H7 (cell line): ENCODE results near the gene HMCN2. TPM values are rescaled to one million over a fixed set of nuclear protein-coding genes. Genes with fewer than 3 reads are reported as not detected.

Experiments used
- DNase-seq: peaks from one replicate; pipeline ENCODE4 v3.0.0; 2012
- H3K27me3 ChIP-seq: 2 replicates; pipeline ENCODE4 v1.6.0; 2011; ENCODE audit warnings: mild to moderate bottlenecking, low read length; ENCODE audit not compliant: control insufficient read depth, insufficient read depth
- H3K36me3 ChIP-seq: replicated peaks from 2 replicates; pipeline ENCODE4 v1.5.1; 2011; ENCODE audit warnings: low read length; ENCODE audit not compliant: control insufficient read depth, insufficient read depth
- H3K4me3 ChIP-seq: 2 replicates; pipeline ENCODE4 v1.5.1; 2011; ENCODE audit warnings: low read depth, mild to moderate bottlenecking, control low read depth, low read length, moderate library complexity; ENCODE audit not compliant: insufficient read depth
- total RNA-seq: library from RNA; depleted of rRNA; stranded (reverse); fragments of >200 nt; shearing (Covaris generic); gene quantifications from 2 replicates; pipeline ENCODE4 v1.2.3, GENCODE V29; 2014

HMCN2 gene
- total RNA-seq, 1 experiment from 2014 or later: 2.3 TPM

- Histone ChIP-seq H3K27me3 (no peaks in the 10 kb centered on the region), H3K4me3 (no peak overlapping the region), H3K36me3 (no peaks in the 10 kb centered on the region)
- no peak for DNase-seq
Measured at GRCh38 chr9:130383350-130383715, 117.8 kb downstream of the HMCN2 start.

GRCh38 chr9:130383979-130384676, 118.6 kb downstream of the HMCN2 start:
- H3K36me3 ChIP-seq: no peaks in the 10 kb centered on the region

GRCh38 chr9:130385257-130385656, 119.7 kb downstream of the HMCN2 start:
- Histone ChIP-seq H3K36me3 (no peaks in the 10 kb centered on the region), H3K4me3 (no peak overlapping the region), H3K27me3 (no peaks in the 10 kb centered on the region)
- DNase-seq: no peak

More at GRCh38 chr9:130383979-130384676, 118.6 kb downstream of the HMCN2 start:
- DNase-seq: no peak
- no peak overlapping the region for H3K4me3 ChIP-seq
- H3K27me3 ChIP-seq: no peaks in the 10 kb centered on the region

GRCh38 chr9:130387398-130387797, 121.8 kb downstream of the HMCN2 start:
- no peak overlapping the region for H3K4me3 ChIP-seq
- no peak for DNase-seq

GRCh38 chr9:130387905-130388304, 122.3 kb downstream of the HMCN2 start:
- H3K36me3 ChIP-seq: no peaks in the 10 kb centered on the region
- DNase-seq: no peak
- no peaks in the 10 kb centered on the region for H3K27me3 ChIP-seq
- no peak overlapping the region for H3K4me3 ChIP-seq

More at GRCh38 chr9:130387398-130387797, 121.8 kb downstream of the HMCN2 start:
- Histone ChIP-seq H3K27me3 (no peaks in the 10 kb centered on the region), H3K36me3 (no peaks in the 10 kb centered on the region)

GRCh38 chr9:130390390-130390789, 124.8 kb downstream of the HMCN2 start:
- Histone ChIP-seq H3K36me3 (no peaks in the 10 kb centered on the region), H3K27me3 (no peaks in the 10 kb centered on the region), H3K4me3 (no peak overlapping the region)
- DNase-seq: peak; percentile 89

GRCh38 chr9:130390986-130391385, 125.4 kb downstream of the HMCN2 start:
- no peaks in the 10 kb centered on the region for H3K36me3 ChIP-seq
- no peak overlapping the region for H3K4me3 ChIP-seq
- H3K27me3 ChIP-seq: no peaks in the 10 kb centered on the region
- no peak for DNase-seq

GRCh38 chr9:130391866-130392265, 126.3 kb downstream of the HMCN2 start:
- Histone ChIP-seq H3K4me3 (no peak overlapping the region), H3K36me3 (no peaks in the 10 kb centered on the region), H3K27me3 (no peaks in the 10 kb centered on the region)
- no peak for DNase-seq

GRCh38 chr9:130393681-130394071, 128.1 kb downstream of the HMCN2 start:
- no peaks in the 10 kb centered on the region for H3K27me3 ChIP-seq
- no peak for DNase-seq
- no peaks in the 10 kb centered on the region for H3K36me3 ChIP-seq
- H3K4me3 ChIP-seq: no peak overlapping the region

GRCh38 chr9:130394320-130394719, 128.8 kb downstream of the HMCN2 start:
- Histone ChIP-seq H3K36me3 (no peaks in the 10 kb centered on the region), H3K27me3 (no peaks in the 10 kb centered on the region), H3K4me3 (no peak overlapping the region)
- DNase-seq: no peak

GRCh38 chr9:130394814-130395470, 129.4 kb downstream of the HMCN2 start:
- no peak overlapping the region for H3K4me3 ChIP-seq
- H3K36me3 ChIP-seq: no peaks in the 10 kb centered on the region
- H3K27me3 ChIP-seq: no peaks in the 10 kb centered on the region
- peak; percentile 65 for DNase-seq

- no peak overlapping the region for H3K4me3 ChIP-seq
- H3K27me3 ChIP-seq: no peaks in the 10 kb centered on the region
- no peak for DNase-seq
- H3K36me3 ChIP-seq: no peaks in the 10 kb centered on the region
Measured at GRCh38 chr9:130395810-130396435, 130.4 kb downstream of the HMCN2 start.

- DNase-seq: peak; percentile 78
- Histone ChIP-seq H3K27me3 (no peaks in the 10 kb centered on the region), H3K36me3 (no peaks in the 10 kb centered on the region), H3K4me3 (no peak overlapping the region)
Measured at GRCh38 chr9:130396581-130396980, 131.0 kb downstream of the HMCN2 start.

- DNase-seq: no peak
- no peak overlapping the region for H3K4me3 ChIP-seq
- H3K27me3 ChIP-seq: no peaks in the 10 kb centered on the region
- no peaks in the 10 kb centered on the region for H3K36me3 ChIP-seq
Measured at GRCh38 chr9:130398487-130399240, 133.1 kb downstream of the HMCN2 start.
